Endothelial cell of umbilical vein (primary cell): Measurements from ENCODE around the gene BAG1. TPM values are rescaled to one million over a fixed set of nuclear protein-coding genes. Genes with fewer than 3 reads are reported as not detected.

ENCODE experiments used
- BruUV-seq: library from RNA; stranded (reverse); fragments of 400-500 nt; replicated peaks from 2 replicates; lab custom pipeline; 2021; lab: Mats Ljungman, UMichigan
- CTCF ChIA-PET: fragments of 300-600, 350-600 bp; sonication (Branson Sonifier 250); formaldehyde crosslinking; loops from one replicate; lab custom pipeline; 2021; ENCODE audit warnings: antibody characterized with exemption, inconsistent platforms; lab: Charles Lee
- POLR2A ChIA-PET: fragments of 300-600, 350-600 bp; sonication (Branson Sonifier 250); formaldehyde crosslinking; loops from one replicate; lab custom pipeline; 2021; ENCODE audit warnings: antibody characterized with exemption, inconsistent platforms; lab: Charles Lee
- DNase-seq: peaks from one replicate; pipeline ENCODE4 v3.0.0-alpha.2; 2011; ENCODE audit warnings: low read depth, low spot score
- FAIRE-seq: peaks from 2 replicates; lab custom pipeline; 2011; peaks lifted over from hg19 to GRCh38; lab: Jason Lieb, UNC
- H2AFZ ChIP-seq: 2 replicates; pipeline ENCODE4 v1.6.0; 2012; ENCODE audit warnings: low read depth, low read length, control low read depth, inconsistent platforms
- H3K27ac ChIP-seq: 2 replicates; pipeline ENCODE4 v1.5.1; 2011; ENCODE audit warnings: low read depth, mild to moderate bottlenecking, control low read depth, low read length, moderate library complexity; ENCODE audit not compliant: insufficient read depth
- H3K27me3 ChIP-seq, 2 experiments: 2 replicates each; pipeline versions ENCODE4 v1.6.0 to v1.6.1; 2011; ENCODE audit warnings: low read length in 2 of 2, mixed read lengths in 1 of 2; ENCODE audit not compliant: control insufficient read depth in 2 of 2, insufficient read depth in 2 of 2
- H3K36me3 ChIP-seq, 2 experiments: 2 replicates in 1 of 2; 3 replicates in 1 of 2; pipeline ENCODE4 v1.5.1; 2011; ENCODE audit warnings: low read length in 2 of 2, mild to moderate bottlenecking in 1 of 2, moderate library complexity in 1 of 2; ENCODE audit not compliant: control insufficient read depth in 2 of 2, insufficient read depth in 2 of 2; ENCODE audit errors: extremely low read depth in 1 of 2
- H3K4me1 ChIP-seq: 3 replicates; pipeline ENCODE4 v1.5.1; 2011; ENCODE audit warnings: mild to moderate bottlenecking, low read length; ENCODE audit not compliant: control insufficient read depth, insufficient read depth; ENCODE audit errors: extremely low read depth
- H3K4me2 ChIP-seq: 2 replicates; pipeline ENCODE4 v1.6.1; 2011; ENCODE audit warnings: low read length, control low read depth, mixed read lengths; ENCODE audit not compliant: insufficient read depth
- H3K4me3 ChIP-seq, 3 experiments: fragments of 200-600 bp in 1 of 3; sonication (generic), shearing (Covaris generic) in 1 of 3; replicated peaks in 1 of 3; 2 replicates each; pipeline ENCODE4 v1.5.1; 2011 to 2016; ENCODE audit warnings: control low read depth in 3 of 3, low read length in 3 of 3, mild to moderate bottlenecking in 2 of 3, inconsistent platforms in 1 of 3, low read depth in 1 of 3, moderate library complexity in 1 of 3; ENCODE audit not compliant: insufficient read depth in 1 of 3
- H3K79me2 ChIP-seq: 2 replicates; pipeline ENCODE4 v1.6.0; 2012; ENCODE audit warnings: low read length, inconsistent platforms; ENCODE audit not compliant: control insufficient read depth, insufficient read depth
- H3K9ac ChIP-seq: replicated peaks from 2 replicates; pipeline ENCODE3; 2011; ENCODE audit warnings: low read length, control low read depth; ENCODE audit not compliant: insufficient read depth; ENCODE audit errors: extremely low read depth
- H3K9me1 ChIP-seq: replicated peaks from 3 replicates; pipeline ENCODE4 v1.6.0; 2011; ENCODE audit warnings: mild to moderate bottlenecking, low read length; ENCODE audit not compliant: control insufficient read depth, insufficient read depth; ENCODE audit errors: extremely low read depth
- H3K9me3 ChIP-seq: replicated peaks from 2 replicates; pipeline ENCODE4 v1.5.1; 2012; ENCODE audit warnings: low read length, inconsistent platforms; ENCODE audit not compliant: control insufficient read depth, insufficient read depth
- H4K20me1 ChIP-seq: replicated peaks from 2 replicates; pipeline ENCODE3; 2011; ENCODE audit warnings: mild to moderate bottlenecking, low read length; ENCODE audit not compliant: control insufficient read depth, insufficient read depth; ENCODE audit errors: extremely low read depth
- FOS ChIP-seq: IDR thresholded peaks from 2 replicates; pipeline ENCODE4 v1.6.1; 2011; ENCODE audit warnings: mild to moderate bottlenecking, low read length, moderate library complexity, borderline replicate concordance; ENCODE audit not compliant: insufficient read depth
- JUN ChIP-seq: IDR thresholded peaks from 2 replicates; pipeline ENCODE4 v1.6.1; 2011; ENCODE audit warnings: borderline replicate concordance, low read depth; ENCODE audit not compliant: insufficient read length, insufficient read depth
- POLR2A ChIP-seq: IDR thresholded peaks from 2 replicates; pipeline ENCODE4 v1.6.1; 2012; ENCODE audit warnings: low read depth, mild to moderate bottlenecking, control low read depth, low read length
- POLR2AphosphoS5 ChIP-seq: IDR thresholded peaks from 2 replicates; pipeline ENCODE4 v1.6.1; 2012; ENCODE audit warnings: low read depth, mild to moderate bottlenecking, control low read depth, low read length, moderate library complexity; ENCODE audit not compliant: insufficient read depth
- dilution Hi-C: fragments of 300-500 bp; cut with MboI; formaldehyde crosslinking; loops from one replicate; pipeline ENCODE4 v1.15.0; 2019; ENCODE audit warnings: low sequenced_read_pairs; ENCODE audit not compliant: extremely low pct_ligation_motif_present
- intact Hi-C: fragments of 100-400 bp; cut with micrococcal nuclease; formaldehyde crosslinking; loops from one replicate; pipeline ENCODE4 v1.10.0; 2022
- polyA plus RNA-seq, 4 experiments: library from polyadenylated mRNA; depleted of rRNA in 3 of 4; stranded (reverse) in 3 of 4; unstranded in 1 of 4; fragments of >200 nt; gene quantifications; 2 replicates each; pipeline versions ENCODE4 v1.2.1 to v1.2.3, GENCODE V29; 2011 to 2012; ENCODE audit warnings: missing spikeins in 1 of 4
- total RNA-seq: library from RNA; stranded (reverse); gene quantifications from 2 replicates; pipeline ENCODE4 v1.2.3, GENCODE V29; 2021
- TF ChIP-seq, protein P1 (sequence below), 2 donors: IDR thresholded peaks; 1 replicate in 1 of 2; 2 replicates in 1 of 2; pipeline ENCODE4 v1.5.1; 2011; ENCODE audit warnings: low read length in 2 of 2, mild to moderate bottlenecking in 2 of 2, moderate library complexity in 2 of 2, control low read depth in 1 of 2, inconsistent platforms in 1 of 2, low read depth in 1 of 2; ENCODE audit not compliant: insufficient read depth in 1 of 2; ENCODE audit errors: extremely low read depth in 1 of 2

The BAG1 gene
- total and polyA plus RNA-seq, 2 donors (not counting 3 experiments of a cell fraction or from before 2014, with no cell fraction given): 44.6 to 87.4 TPM

DNA sequence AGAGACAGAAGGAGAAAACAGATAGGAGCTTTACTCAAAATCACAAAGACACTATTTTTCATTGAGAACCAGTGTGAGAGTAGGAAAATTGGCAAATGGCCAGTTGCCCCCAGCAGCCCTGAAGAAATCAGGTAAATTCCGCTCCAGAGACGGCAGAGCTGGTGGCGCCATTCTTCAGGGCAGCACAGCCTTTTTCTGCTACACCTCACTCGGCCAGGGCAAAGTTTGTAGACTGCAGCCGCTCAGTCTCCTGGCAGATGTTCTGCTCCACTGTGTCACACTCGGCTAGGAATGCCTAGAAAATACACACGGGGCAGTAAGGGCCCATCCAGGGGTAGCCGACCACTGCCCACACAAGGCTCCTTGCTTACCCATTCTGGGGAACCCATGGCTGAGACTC, 9.5 kb downstream of the BAG1 start:
- CTCF ChIA-PET: no interaction called here
- H4K20me1 ChIP-seq: no peaks in the 10 kb centered on the region
- H3K27me3 ChIP-seq: no peaks in the 10 kb centered on the region
- no peaks in the 10 kb centered on the region for H3K4me1 ChIP-seq
- no peak overlapping the region for H3K27ac ChIP-seq
- H3K4me3 ChIP-seq: no peak overlapping the region
- no peak overlapping the region for H3K4me2 ChIP-seq
- H3K9me1 ChIP-seq: no peaks in the 10 kb centered on the region
- BruUV-seq: no TSS peak
- no peak for DNase-seq
- no peak for FAIRE-seq
- POLR2A ChIA-PET: no interaction called here
- TF ChIP-seq, protein P1, sequence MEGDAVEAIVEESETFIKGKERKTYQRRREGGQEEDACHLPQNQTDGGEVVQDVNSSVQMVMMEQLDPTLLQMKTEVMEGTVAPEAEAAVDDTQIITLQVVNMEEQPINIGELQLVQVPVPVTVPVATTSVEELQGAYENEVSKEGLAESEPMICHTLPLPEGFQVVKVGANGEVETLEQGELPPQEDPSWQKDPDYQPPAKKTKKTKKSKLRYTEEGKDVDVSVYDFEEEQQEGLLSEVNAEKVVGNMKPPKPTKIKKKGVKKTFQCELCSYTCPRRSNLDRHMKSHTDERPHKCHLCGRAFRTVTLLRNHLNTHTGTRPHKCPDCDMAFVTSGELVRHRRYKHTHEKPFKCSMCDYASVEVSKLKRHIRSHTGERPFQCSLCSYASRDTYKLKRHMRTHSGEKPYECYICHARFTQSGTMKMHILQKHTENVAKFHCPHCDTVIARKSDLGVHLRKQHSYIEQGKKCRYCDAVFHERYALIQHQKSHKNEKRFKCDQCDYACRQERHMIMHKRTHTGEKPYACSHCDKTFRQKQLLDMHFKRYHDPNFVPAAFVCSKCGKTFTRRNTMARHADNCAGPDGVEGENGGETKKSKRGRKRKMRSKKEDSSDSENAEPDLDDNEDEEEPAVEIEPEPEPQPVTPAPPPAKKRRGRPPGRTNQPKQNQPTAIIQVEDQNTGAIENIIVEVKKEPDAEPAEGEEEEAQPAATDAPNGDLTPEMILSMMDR (IDR thresholded peaks at IDR 0.05; ENCODE audit: extremely low read depth in 1 of 2, insufficient read depth in 1 of 2, low read depth in 1 of 2, low read length in 2 of 2): no peak
- TF ChIP-seq FOS: no peak
- no peak for TF ChIP-seq POLR2AphosphoS5
- no peak overlapping the region for H3K9ac ChIP-seq
- no peaks in the 10 kb centered on the region for H3K9me3 ChIP-seq
- intact Hi-C loops (no loop called here), dilution Hi-C loops (no loop called here)
- H3K79me2 ChIP-seq: no peaks in the 10 kb centered on the region
- H2AFZ ChIP-seq: no peak overlapping the region
- peaks cover 41 to 44% of the 10 kb centered on the region in 2 experiments for H3K36me3 ChIP-seq

DNA sequence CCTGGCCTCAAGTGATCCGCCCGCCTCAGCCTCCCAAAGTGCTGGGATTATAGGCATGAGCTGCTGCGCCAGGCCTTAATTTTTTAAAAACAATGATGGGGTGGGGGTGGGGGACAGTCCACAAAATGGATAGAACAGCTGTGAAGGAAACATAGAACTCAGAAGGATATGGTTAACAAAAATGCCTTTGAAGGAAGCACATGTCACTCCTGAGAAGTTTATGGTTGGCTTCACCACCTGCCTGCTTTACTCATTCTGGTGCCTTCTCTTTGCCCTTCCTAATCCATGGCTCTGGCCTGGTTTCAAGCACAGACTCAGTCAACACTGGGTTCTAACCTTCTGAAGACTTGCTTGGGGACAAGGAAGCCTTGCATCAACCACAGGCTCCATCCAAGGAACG, 10.3 kb downstream of the BAG1 start:
- H3K27me3 ChIP-seq: no peaks in the 10 kb centered on the region
- no peak overlapping the region for H2AFZ ChIP-seq
- H3K9ac ChIP-seq: no peak overlapping the region
- dilution Hi-C loops: no loop called here
- intact Hi-C loops: no loop called here
- no peak for DNase-seq
- no peak for FAIRE-seq
- no TSS peak for BruUV-seq
- no peaks in the 10 kb centered on the region for H3K4me1 ChIP-seq
- H3K27ac ChIP-seq: no peak overlapping the region
- H3K36me3 ChIP-seq: peaks cover 33 to 36% of the 10 kb centered on the region in 2 experiments
- H3K79me2 ChIP-seq: no peaks in the 10 kb centered on the region
- no peak for TF ChIP-seq POLR2A
- no peak for TF ChIP-seq JUN
- ChIA-PET POLR2A (interaction anchor here (0.6 to 0.7 kb wide), 2 partner anchors 21 to 266 kb away, joined by 4 to 8 read pairs; no protein-coding TSS in a partner anchor), CTCF (interaction anchor here (1.1 to 1.7 kb wide), 2 partner anchors 10 to 193 kb away, joined by 5 to 6 read pairs; partner anchors contain the start of genes BAG1 and CHMP5)
- H3K4me3 ChIP-seq: no peak overlapping the region
- H3K9me3 ChIP-seq: no peaks in the 10 kb centered on the region
- no peaks in the 10 kb centered on the region for H4K20me1 ChIP-seq
- H3K9me1 ChIP-seq: no peaks in the 10 kb centered on the region
- no peak overlapping the region for H3K4me2 ChIP-seq
